B cell (primary cell): Measurements from ENCODE around the gene TRDN. TPM values are rescaled to one million over a fixed set of nuclear protein-coding genes. Genes with fewer than 3 reads are reported as not detected.

ENCODE experiments used
- ATAC-seq: fragments of 200-7000 bp; cut with Tn5 transposase; one replicate; pipeline ENCODE4 v1.10.0; 2021; ENCODE audit warnings: low read depth, mild to moderate bottlenecking, moderate number of reproducible peaks, moderate library complexity
- CTCF ChIA-PET: fragments of 350-600 bp; sonication (Branson Sonifier 250); formaldehyde crosslinking; loops from one replicate; lab custom pipeline; 2021; ENCODE audit warnings: antibody characterized with exemption, inconsistent platforms; lab: Charles Lee
- POLR2A ChIA-PET: fragments of 350-600 bp; sonication (Branson Sonifier 250); formaldehyde crosslinking; loops from one replicate; lab custom pipeline; 2021; ENCODE audit warnings: antibody characterized with exemption; lab: Charles Lee
- DNase-seq: peaks from one replicate; pipeline ENCODE4 v3.0.0; 2013
- H2AFZ ChIP-seq: 2 replicates; pipeline ENCODE4 v1.6.1; 2012; ENCODE audit warnings: mild to moderate bottlenecking, low read depth, low read length; ENCODE audit not compliant: insufficient read depth, poor library complexity, severe bottlenecking
- H3K27ac ChIP-seq, 2 donors: 1 replicate in 1 of 2; 2 replicates in 1 of 2; pipeline ENCODE4 v1.5.1; 2012 to 2013; ENCODE audit warnings: low read length in 2 of 2, mild to moderate bottlenecking in 2 of 2, moderate library complexity in 1 of 2
- H3K27me3 ChIP-seq, 4 experiments: fragments of 200-600 bp in 1 of 4; sonication (generic) in 1 of 4; replicated peaks in 1 of 4; 1 replicate in 2 of 4; 2 replicates in 2 of 4; pipeline versions ENCODE4 v1.6.1 to v1.7.0; 2013 to 2016; ENCODE audit warnings: low read length in 3 of 4, mild to moderate bottlenecking in 2 of 4, mixed read lengths in 1 of 4, moderate library complexity in 1 of 4; ENCODE audit not compliant: insufficient read depth in 4 of 4, control insufficient read depth in 3 of 4; ENCODE audit errors: control extremely low read depth in 1 of 4
- H3K36me3 ChIP-seq, 2 experiments: replicated peaks in 1 of 2; 1 replicate in 1 of 2; 2 replicates in 1 of 2; pipeline versions ENCODE4 v1.6.1 to v1.7.1; 2013; ENCODE audit warnings: low read length in 1 of 2; ENCODE audit not compliant: insufficient read depth in 2 of 2, control insufficient read depth in 1 of 2; ENCODE audit errors: control extremely low read depth in 1 of 2, extremely low read depth in 1 of 2
- H3K4me1 ChIP-seq, 2 donors: fragments of 200-600 bp in 1 of 2; sonication (generic) in 1 of 2; 1 replicate in 1 of 2; 2 replicates in 1 of 2; pipeline versions ENCODE4 v1.5.1 to v1.6.1; 2013 to 2017; ENCODE audit warnings: low read length in 2 of 2; ENCODE audit not compliant: control insufficient read depth in 2 of 2, insufficient read depth in 2 of 2
- H3K4me2 ChIP-seq: replicated peaks from 2 replicates; pipeline ENCODE3; 2012; ENCODE audit warnings: mild to moderate bottlenecking, low read depth, low read length; ENCODE audit not compliant: poor library complexity, severe bottlenecking
- H3K4me3 ChIP-seq, 5 experiments: fragments of 200-600 bp in 1 of 5; sonication (generic) in 1 of 5; 1 replicate in 3 of 5; 2 replicates in 2 of 5; pipeline versions ENCODE4 v1.5.1 to v1.7.0; 2011 to 2016; ENCODE audit warnings: low read length in 4 of 5, mild to moderate bottlenecking in 4 of 5, low read depth in 2 of 5, control low read depth in 1 of 5, moderate library complexity in 1 of 5; ENCODE audit not compliant: insufficient read depth in 1 of 5; ENCODE audit errors: control extremely low read depth in 1 of 5, extremely low read depth in 1 of 5
- H3K79me2 ChIP-seq: fragments of 200-600 bp; sonication (generic); one replicate; pipeline ENCODE4 v1.6.0; 2016; ENCODE audit warnings: low read length; ENCODE audit not compliant: control insufficient read depth, insufficient read depth
- H3K9ac ChIP-seq: fragments of 200-600 bp; sonication (generic); 2 replicates; pipeline ENCODE4 v1.6.1; 2017; ENCODE audit warnings: mild to moderate bottlenecking, low read length, moderate library complexity
- H3K9me3 ChIP-seq, 3 donors: one replicate each; pipeline versions ENCODE4 v1.6.1 to v1.7.1; 2013; ENCODE audit warnings: low read length in 2 of 3; ENCODE audit not compliant: control insufficient read depth in 2 of 3, insufficient read depth in 1 of 3; ENCODE audit errors: control extremely low read depth in 1 of 3
- H4K20me1 ChIP-seq: 2 replicates; pipeline ENCODE4 v1.6.0; 2012; ENCODE audit warnings: mild to moderate bottlenecking, low read length; ENCODE audit not compliant: insufficient read depth, control insufficient read depth, poor library complexity, severe bottlenecking
- H3K27ac Mint-ChIP-seq: one replicate; pipeline ENCODE4 v1.8.0; 2021; ENCODE audit warnings: mixed read lengths
- H3K27me3 Mint-ChIP-seq: one replicate; pipeline ENCODE4 v1.8.0; 2021; ENCODE audit warnings: mixed read lengths
- H3K4me1 Mint-ChIP-seq: one replicate; pipeline ENCODE4 v1.8.0; 2021; ENCODE audit warnings: mixed read lengths
- H3K4me3 Mint-ChIP-seq: one replicate; pipeline ENCODE4 v1.8.0; 2021; ENCODE audit warnings: mixed read lengths
- H3K9me3 Mint-ChIP-seq: one replicate; pipeline ENCODE4 v1.8.0; 2022; ENCODE audit warnings: mixed read lengths; ENCODE audit not compliant: insufficient read depth
- CTCF ChIP-seq: fragments of 200-600 bp; IDR thresholded peaks from one replicate; pipeline ENCODE4 v1.8.0; 2022; ENCODE audit warnings: antibody characterized with exemption, mild to moderate bottlenecking
- EZH2 ChIP-seq: IDR thresholded peaks from 2 replicates; pipeline ENCODE4 v1.6.1; 2012; ENCODE audit warnings: borderline replicate concordance, low read depth, mild to moderate bottlenecking, moderate library complexity, low read length; ENCODE audit not compliant: insufficient read depth, poor library complexity, severe bottlenecking
- WGBS: methylation state at CpG from one replicate; pipeline ENCODE4 v1.1.5; 2013; ENCODE audit warnings: missing lambda C conversion rate; ENCODE audit not compliant: insufficient coverage; 5-methylcytosine and 5-hydroxymethylcytosine counted together
- intact Hi-C: fragments of 100-400 bp; cut with micrococcal nuclease; formaldehyde crosslinking; loops from one replicate; pipeline ENCODE4 v1.10.0; 2022
- polyA plus RNA-seq: library from polyadenylated mRNA; depleted of rRNA; stranded (reverse); fragments of >200 nt; gene quantifications from 2 replicates; pipeline ENCODE4 v1.2.3, GENCODE V29; 2012
- total RNA-seq, 2 donors: library from RNA; stranded (reverse); fragments of 120-200 nt in 1 of 2; gene quantifications; 1 replicate in 1 of 2; 2 replicates in 1 of 2; pipeline versions ENCODE4 v1.2.3 to v1.2.4, GENCODE V29; 2013 to 2022

Gene TRDN
- total and polyA plus RNA-seq, 2 donors (not counting 1 experiment from before 2014, with no cell fraction given), result not detected

GRCh38 chr6:123467392-123467791, 169.4 kb downstream of the TRDN start:
- no peak overlapping the region for H3K9ac ChIP-seq
- no peaks in the 10 kb centered on the region for H3K9me3 ChIP-seq
- no CpG with 5 or more reads among the region's 2 CpGs for WGBS
- Mint-ChIP-seq H3K27me3 (no peaks in the 10 kb centered on the region), H3K4me3 (no peak overlapping the region), H3K27ac (no peak overlapping the region), H3K9me3 (peaks cover 2% of the 10 kb centered on the region), H3K4me1 (no peaks in the 10 kb centered on the region)
- H3K4me1 ChIP-seq, result no peaks in the 10 kb centered on the region
- intact Hi-C loops, result no loop called here
- no peaks in the 10 kb centered on the region for H3K27me3 ChIP-seq
- H3K79me2 ChIP-seq, result no peaks in the 10 kb centered on the region
- POLR2A ChIA-PET, result no interaction called here
- ATAC-seq (no peak), DNase-seq (no peak)
- CTCF ChIA-PET, result no interaction called here
- TF ChIP-seq EZH2 (no peak), CTCF (no peak)
- no peak overlapping the region for H3K4me3 ChIP-seq
- H2AFZ ChIP-seq, result no peak overlapping the region
- no peak overlapping the region for H3K4me2 ChIP-seq
- H3K27ac ChIP-seq, result no peak overlapping the region
- no peaks in the 10 kb centered on the region for H3K36me3 ChIP-seq
- no peaks in the 10 kb centered on the region for H4K20me1 ChIP-seq

GRCh38 chr6:123462152-123462551, 174.6 kb downstream of the TRDN start:
- no peak overlapping the region for H3K4me2 ChIP-seq
- Mint-ChIP-seq H3K9me3 (no peaks in the 10 kb centered on the region), H3K4me1 (no peaks in the 10 kb centered on the region), H3K27me3 (no peaks in the 10 kb centered on the region), H3K4me3 (no peak overlapping the region), H3K27ac (no peak overlapping the region)
- no peak for ATAC-seq
- H3K79me2 ChIP-seq, result no peaks in the 10 kb centered on the region
- H3K27me3 ChIP-seq, result no peaks in the 10 kb centered on the region
- H3K9me3 ChIP-seq, result no peaks in the 10 kb centered on the region
- WGBS, result no CpG with 5 or more reads among the region's 2 CpGs
- no peak overlapping the region for H3K4me3 ChIP-seq
- no peak overlapping the region for H3K27ac ChIP-seq
- ChIA-PET POLR2A (no interaction called here), CTCF (no interaction called here)
- DNase-seq, result no peak
- H3K4me1 ChIP-seq, result no peaks in the 10 kb centered on the region
- intact Hi-C loops, result no loop called here
- no peak overlapping the region for H3K9ac ChIP-seq
- no peak overlapping the region for H2AFZ ChIP-seq
- TF ChIP-seq EZH2, result no peak
- no peak for TF ChIP-seq CTCF
- no peaks in the 10 kb centered on the region for H4K20me1 ChIP-seq
- no peaks in the 10 kb centered on the region for H3K36me3 ChIP-seq
